BLaER1 (cell line): Measurements from ENCODE around the gene CCDC136.

ENCODE experiments used
- H3K27ac ChIP-seq: shearing (Covaris generic); formaldehyde crosslinking; 2 replicates; pipeline ENCODE4 v1.8.1; 2022
- H3K27me3 ChIP-seq: shearing (Covaris generic); formaldehyde crosslinking; 2 replicates; pipeline ENCODE4 v1.8.1; 2022
- H3K36me3 ChIP-seq: shearing (Covaris generic); formaldehyde crosslinking; 2 replicates; pipeline ENCODE4 v1.8.1; 2022
- H3K4me1 ChIP-seq: shearing (Covaris generic); formaldehyde crosslinking; 2 replicates; pipeline ENCODE4 v1.8.1; 2022
- H3K4me2 ChIP-seq: shearing (Covaris generic); formaldehyde crosslinking; 2 replicates; pipeline ENCODE4 v1.8.1; 2022
- H3K4me3 ChIP-seq: shearing (Covaris generic); formaldehyde crosslinking; 2 replicates; pipeline ENCODE4 v1.8.1; 2022
- H3K9ac ChIP-seq: shearing (Covaris generic); formaldehyde crosslinking; 2 replicates; pipeline ENCODE4 v1.8.1; 2022
- H3K9me3 ChIP-seq: shearing (Covaris generic); formaldehyde crosslinking; 2 replicates; pipeline ENCODE4 v1.8.1; 2022
- H4K20me1 ChIP-seq: shearing (Covaris generic); formaldehyde crosslinking; 2 replicates; pipeline ENCODE4 v1.8.1; 2022
- Cebpa-rat ChIP-seq: shearing (Covaris generic); IDR thresholded peaks from 2 replicates; pipeline ENCODE4 v1.8.1; 2022

Gene CCDC136

GRCh38 chr7:128818694-128819093, 26.9 kb downstream of the CCDC136 start:
- Histone ChIP-seq H3K4me3 (no peak overlapping the region), H3K9me3 (no peaks in the 10 kb centered on the region), H3K9ac (no peak overlapping the region), H3K4me2 (no peak overlapping the region), H3K36me3 (0 out of 2 replicates have a peak, but pooled peaks cover 8% of the 10 kb centered on the region), H4K20me1 (no peaks in the 10 kb centered on the region), H3K4me1 (peaks cover 7% of the 10 kb centered on the region; the same call in 1 of the 2 replicates), H3K27me3 (no peaks in the 10 kb centered on the region), H3K27ac (no peak overlapping the region)
- TF ChIP-seq Cebpa-rat, result no peak

GRCh38 chr7:128821724-128822123, 30.0 kb downstream of the CCDC136 start:
- H4K20me1 ChIP-seq, result no peaks in the 10 kb centered on the region
- H3K36me3 ChIP-seq, result no peaks in the 10 kb centered on the region
- H3K27ac ChIP-seq, result no peak overlapping the region
- no peaks in the 10 kb centered on the region for H3K9me3 ChIP-seq
- no peak overlapping the region for H3K4me3 ChIP-seq
- no peaks in the 10 kb centered on the region for H3K4me1 ChIP-seq
- no peak overlapping the region for H3K9ac ChIP-seq
- no peaks in the 10 kb centered on the region for H3K27me3 ChIP-seq
- TF ChIP-seq Cebpa-rat, result no peak
- H3K4me2 ChIP-seq, result no peak overlapping the region

- no peak overlapping the region for H3K4me2 ChIP-seq
- no peak overlapping the region for H3K9ac ChIP-seq
- H3K27me3 ChIP-seq, result peaks cover 37% of the 10 kb centered on the region
- H3K9me3 ChIP-seq, result no peaks in the 10 kb centered on the region
- peaks cover 17% of the 10 kb centered on the region for H3K4me1 ChIP-seq
- no peak overlapping the region for H3K4me3 ChIP-seq
- no peak for TF ChIP-seq Cebpa-rat
- H4K20me1 ChIP-seq, result no peaks in the 10 kb centered on the region
- no peak overlapping the region for H3K27ac ChIP-seq
- H3K36me3 ChIP-seq, result no peaks in the 10 kb centered on the region
These were observed 34.7 kb downstream of the CCDC136 start for GRCh38 chr7:128826512-128826911.

- Histone ChIP-seq H3K27ac (no peak overlapping the region), H3K4me2 (no peak overlapping the region), H3K4me3 (no peak overlapping the region), H3K27me3 (peaks cover 38% of the 10 kb centered on the region), H4K20me1 (no peaks in the 10 kb centered on the region), H3K9ac (no peak overlapping the region), H3K4me1 (peaks cover 21% of the 10 kb centered on the region), H3K36me3 (no peaks in the 10 kb centered on the region), H3K9me3 (no peaks in the 10 kb centered on the region)
- no peak for TF ChIP-seq Cebpa-rat
These were observed 35.1 kb downstream of the CCDC136 start for GRCh38 chr7:128826916-128827247.

GRCh38 chr7:128827248-128827958, 35.6 kb downstream of the CCDC136 start:
- Histone ChIP-seq H3K36me3 (no peaks in the 10 kb centered on the region), H4K20me1 (no peaks in the 10 kb centered on the region), H3K4me1 (peaks cover 26% of the 10 kb centered on the region), H3K9ac (no peak overlapping the region), H3K4me2 (no peak overlapping the region), H3K27me3 (peaks cover 38% of the 10 kb centered on the region), H3K9me3 (no peaks in the 10 kb centered on the region), H3K27ac (no peak overlapping the region), H3K4me3 (no peak overlapping the region)
- no peak for TF ChIP-seq Cebpa-rat

GRCh38 chr7:128827971-128828711, 36.4 kb downstream of the CCDC136 start:
- no peak overlapping the region for H3K9ac ChIP-seq
- H3K4me1 ChIP-seq, result peaks cover 33% of the 10 kb centered on the region
- no peak overlapping the region for H3K4me3 ChIP-seq
- no peaks in the 10 kb centered on the region for H3K9me3 ChIP-seq
- H3K4me2 ChIP-seq, result no peak overlapping the region
- TF ChIP-seq Cebpa-rat, result no peak
- no peaks in the 10 kb centered on the region for H3K36me3 ChIP-seq
- H4K20me1 ChIP-seq, result no peaks in the 10 kb centered on the region
- peaks cover 38% of the 10 kb centered on the region for H3K27me3 ChIP-seq
- no peak overlapping the region for H3K27ac ChIP-seq

GRCh38 chr7:128829391-128830166, 37.8 kb downstream of the CCDC136 start:
- Histone ChIP-seq H3K4me3 (peak overlapping the region; percentile 61), H3K9me3 (no peaks in the 10 kb centered on the region), H3K27me3 (peaks cover 38% of the 10 kb centered on the region), H3K36me3 (no peaks in the 10 kb centered on the region), H3K27ac (no peak overlapping the region), H4K20me1 (no peaks in the 10 kb centered on the region), H3K4me1 (peaks cover 40% of the 10 kb centered on the region), H3K9ac (no peak overlapping the region), H3K4me2 (peak overlapping the region; percentile 95)
- no peak for TF ChIP-seq Cebpa-rat

- peak within 1 kb of the TSS; percentile 66; the same call in 1 of the 2 replicates for H3K9ac ChIP-seq
- no peaks in the 10 kb centered on the region for H4K20me1 ChIP-seq
- H3K9me3 ChIP-seq, result no peaks in the 10 kb centered on the region
- H3K4me3 ChIP-seq, result peak within 1 kb of the TSS; percentile 61
- no peak for TF ChIP-seq Cebpa-rat
- peak within 1 kb of the TSS; percentile 42 for H3K27ac ChIP-seq
- peaks cover 40% of the 10 kb centered on the region for H3K4me1 ChIP-seq
- H3K36me3 ChIP-seq, result no peaks in the 10 kb centered on the region
- peak within 1 kb of the TSS; percentile 95 for H3K4me2 ChIP-seq
- peaks cover 38% of the 10 kb centered on the region for H3K27me3 ChIP-seq
These were observed 38.7 kb downstream of the CCDC136 start, which contains the start of gene FLNC for GRCh38 chr7:128830231-128831177. FLNC (plus strand) TSS chr7:128830406; CDS start chr7:128830638, 232 bp downstream.
